Heart left ventricle (tissue), 16 donors: ENCODE measurements around the gene SCAMP3. TPM values are rescaled to one million over a fixed set of nuclear protein-coding genes. Genes with fewer than 3 reads are reported as not detected.

Experiments used
- ATAC-seq, 4 donors: fragments of 200-7000 bp; cut with Tn5 transposase; one replicate each; pipeline ENCODE4 v1.9.1; 2020 to 2022; ENCODE audit warnings: moderate library complexity in 4 of 4, mild to moderate bottlenecking in 3 of 4, moderate number of reproducible peaks in 1 of 4
- DNase-seq, 5 donors: peaks; one replicate each; pipeline ENCODE4 v3.0.0-alpha.2; 2020
- H3K27ac ChIP-seq, 12 donors: fragments of 200-600 bp; sonication (generic) in 4 of 12; one replicate each; pipeline versions ENCODE4 v1.5.0 to v1.8.0; 2016 to 2022; ENCODE audit warnings: mild to moderate bottlenecking in 2 of 12
- H3K27me3 ChIP-seq, 9 donors: fragments of 200-600 bp; sonication (generic) in 2 of 9; one replicate each; pipeline versions ENCODE4 v1.5.1 to v1.8.0; 2016 to 2022; ENCODE audit warnings: mild to moderate bottlenecking in 3 of 9
- H3K36me3 ChIP-seq, 9 donors: fragments of 200-600 bp; sonication (generic) in 2 of 9; one replicate each; pipeline versions ENCODE4 v1.5.0 to v1.8.0; 2018 to 2022; ENCODE audit warnings: mild to moderate bottlenecking in 2 of 9
- H3K4me1 ChIP-seq, 12 donors: fragments of 200-600 bp; sonication (generic) in 4 of 12; one replicate each; pipeline versions ENCODE4 v1.5.0 to v1.8.0; 2016 to 2022; ENCODE audit warnings: mild to moderate bottlenecking in 3 of 12
- H3K4me3 ChIP-seq, 12 donors: fragments of 200-600 bp; sonication (generic) in 4 of 12; one replicate each; pipeline versions ENCODE4 v1.5.0 to v1.8.0; 2017 to 2022; ENCODE audit warnings: mild to moderate bottlenecking in 9 of 12, moderate library complexity in 4 of 12
- H3K9me3 ChIP-seq, 12 donors: fragments of 200-600 bp; sonication (generic) in 4 of 12; one replicate each; pipeline versions ENCODE4 v1.5.0 to v1.8.0; 2016 to 2022; ENCODE audit warnings: mild to moderate bottlenecking in 1 of 12
- CTCF ChIP-seq, 12 donors: fragments of 200-600 bp; sonication (generic) in 4 of 12; IDR thresholded peaks; one replicate each; pipeline versions ENCODE4 v1.5.0 to v1.8.0; 2018 to 2022; ENCODE audit warnings: antibody characterized with exemption in 12 of 12, mild to moderate bottlenecking in 5 of 12
- POLR2A ChIP-seq, 2 donors: fragments of 450-650 bp; IDR thresholded peaks; one replicate each; pipeline ENCODE4 v1.6.1; 2017; ENCODE audit warnings: antibody characterized with exemption in 2 of 2, mild to moderate bottlenecking in 2 of 2, moderate library complexity in 2 of 2
- WGBS, 4 donors: extraction: QIAGEN DNeasy Blood & Tissue Kit in 2 of 4; methylation state at CpG; one replicate each; pipeline versions ENCODE4 v1.1.5 to v1.1.7; 2013 to 2018; 5-methylcytosine and 5-hydroxymethylcytosine counted together
- intact Hi-C, 10 donors: fragments of 100-400 bp; cut with DNase I; formaldehyde crosslinking; loops; one replicate each; pipeline versions ENCODE4 v1.11.1 to v1.14.2; 2022
- long read RNA-seq, 3 donors: library from polyadenylated mRNA; unstranded; transcript quantifications; one replicate each; pipeline ENCODE4 v2.0.0, GENCODE V29; 2020 to 2021
- polyA plus RNA-seq, 2 donors: library from polyadenylated mRNA; stranded (reverse); fragments of 200-250 nt; gene quantifications; one replicate each; pipeline ENCODE4 v1.2.3, GENCODE V29; 2013
- total RNA-seq, 9 donors: library from RNA; depleted of rRNA in 2 of 9; stranded (reverse); fragments of >200 nt in 2 of 9; fragmentation: NEBNext Ultra II Directional in 3 of 9; extraction: Animal tissue kit (Norgen Biotek cat#: 25700) in 3 of 9; gene quantifications; one replicate each; pipeline versions ENCODE4 v1.1.0 to v1.2.4, GENCODE V29; 2016 to 2023
- donor health status: ischemic (EF 13 %, LVEDD 7.1; RV severe dilation, severe dysfunction).
- donor health status: healthy with polysubstance abuse.
- donor health status: DM: no; HTN: yes; CAD: no.
- donor health status: DM: no; HTN: no; CAD: no.
- donor health status: ischemic (EF 25% LVEDD 6.9; RV normal size, moderate dysfunction).
- donor health status: ischemic (EF 25% LVEDD 5.7; RV mildly dilated, moderate dysfunction).
- donor health status: healthy.
- donor health status: DM: yes; HTN: yes; CAD: no.
- donor health status: ischemic (EF 35%, LVEDD 5.7; RV mildly dilated, moderate dysfunction).
- donor health status: nonischemic (EF 11% LVEDD 7.7; RV severe dilation, severe dysfunction).
- donor health status: DM: yes; HTN: yes; CAD: no.
- donor health status: PGD.
- donor health status: ischemic (EF 29% LVEDD 5.4; RV normal size, mild dysfunction).
- donor health status: nonischemic (EF 23%, LVEDD 6.1; RV moderate dilation, normal function).

The SCAMP3 gene
- total RNA-seq (10 to 100 TPM; 51.2 to 92.8 (median 65.8) TPM), polyA plus RNA-seq (100 to 1,000 TPM in 1 of 2 donors, 10 to 100 TPM in 1; 53.3 to 123 TPM)
- long read RNA-seq, donor 1, transcript SCAMP3-201 (9 exons, 1,446 nt), result major isoform, 50 of 84 reads
- long read RNA-seq, donor 1, transcript SCAMP3-202 (8 exons, 1,537 nt), result minor isoform, 9 of 84 reads
- long read RNA-seq, donor 1, partial matches to known transcripts, result 11 of 84 reads
- long read RNA-seq, donor 1, other reads (novel, unspliced or antisense), result 14 of 84 reads
- long read RNA-seq, donor 2, transcript SCAMP3-202 (8 exons, 1,537 nt), result minor isoform, 53 of 337 reads
- long read RNA-seq, donor 2, transcript SCAMP3-201 (9 exons, 1,446 nt), result major isoform, 210 of 337 reads
- long read RNA-seq, donor 2, partial matches to known transcripts, result 33 of 337 reads
- long read RNA-seq, donor 2, other reads (novel, unspliced or antisense), result 40 of 337 reads
- long read RNA-seq, donor 3, transcript SCAMP3-202 (8 exons, 1,537 nt), result minor isoform, 16 of 111 reads
- long read RNA-seq, donor 3, transcript SCAMP3-201 (9 exons, 1,446 nt), result major isoform, 71 of 111 reads
- long read RNA-seq, donor 3, partial matches to known transcripts, result 16 of 111 reads
- long read RNA-seq, donor 3, other reads (novel, unspliced or antisense), result 8 of 111 reads

DNA sequence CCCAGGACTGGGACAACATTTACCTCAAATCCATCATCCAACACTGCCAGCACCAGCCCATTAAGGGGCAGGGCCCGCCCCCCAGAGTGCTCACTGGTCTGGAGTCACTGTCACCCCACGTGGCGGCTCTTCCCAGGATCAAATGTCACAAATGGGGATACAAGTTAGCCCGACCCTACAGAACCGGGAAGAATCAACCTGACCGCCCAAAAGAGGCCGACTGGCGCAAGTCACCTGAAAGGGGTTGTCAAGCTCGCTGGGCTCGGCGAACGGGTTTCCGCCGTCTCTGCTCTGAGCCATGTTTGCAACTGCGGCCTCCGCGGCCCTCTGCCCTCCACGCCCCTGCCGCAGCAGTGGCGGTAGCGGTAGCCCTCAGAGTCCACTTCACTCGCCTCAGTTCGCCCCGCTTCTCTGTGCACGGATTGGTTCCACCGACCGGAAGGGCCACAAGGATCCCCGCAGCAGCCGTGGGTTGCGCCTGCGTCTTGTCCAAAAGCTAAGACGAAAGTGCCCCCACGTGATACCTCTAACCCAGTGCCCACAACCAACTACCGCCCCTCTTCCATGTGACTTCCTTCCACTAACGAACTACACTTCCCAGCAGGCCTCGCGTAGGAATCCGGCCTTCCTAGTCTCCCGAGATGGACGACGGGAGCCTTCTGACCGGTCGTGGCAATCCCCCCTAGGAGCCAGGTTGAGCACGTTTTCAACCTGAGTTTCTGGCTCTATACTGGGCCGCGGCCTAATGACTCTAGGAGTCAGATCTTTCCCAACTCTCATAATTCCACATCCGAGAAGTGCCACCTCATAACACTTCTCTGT is at the start of gene SCAMP3:
SCAMP3 (minus strand) TSS at position 509 of the 822 bp plus-strand sequence; CDS start at position 300, 209 bp downstream.
- 0 to 2% (median 1%) methylated on average over 25 to 47 of the region's 47 CpGs for WGBS, 4 donors
- TF ChIP-seq CTCF (IDR thresholded peaks at IDR 0.05) (no peak), POLR2A (IDR thresholded peaks at IDR 0.05) (peak; percentile 31 to 77)
- no peaks in the 10 kb centered on the region for H3K9me3 ChIP-seq
- ATAC-seq (peak; percentile 97 to 99 (median 98)), DNase-seq (peak; percentile 95 to 98 (median 97))
- peaks cover 0 to 76% (median 69%) of the 10 kb centered on the region in 9 donors for H3K36me3 ChIP-seq
- H3K4me1 ChIP-seq, result peaks cover 6 to 31% (median 20%) of the 10 kb centered on the region in 12 donors
- intact Hi-C loops, result loop anchor here in 2 of 10 donors (1.0 to 5.0 kb wide), 2 partner anchors 45 to 46 kb away; partner anchors contain the start of gene FDPS (in 2 of the 2)
- H3K4me3 ChIP-seq, result peak within 1 kb of the TSS; percentile 61 to 98 (median 80)
- H3K27ac ChIP-seq, result peak within 1 kb of the TSS in 11 of 12 donors; percentile 68 to 91 (median 84)
- no peaks in the 10 kb centered on the region for H3K27me3 ChIP-seq

DNA sequence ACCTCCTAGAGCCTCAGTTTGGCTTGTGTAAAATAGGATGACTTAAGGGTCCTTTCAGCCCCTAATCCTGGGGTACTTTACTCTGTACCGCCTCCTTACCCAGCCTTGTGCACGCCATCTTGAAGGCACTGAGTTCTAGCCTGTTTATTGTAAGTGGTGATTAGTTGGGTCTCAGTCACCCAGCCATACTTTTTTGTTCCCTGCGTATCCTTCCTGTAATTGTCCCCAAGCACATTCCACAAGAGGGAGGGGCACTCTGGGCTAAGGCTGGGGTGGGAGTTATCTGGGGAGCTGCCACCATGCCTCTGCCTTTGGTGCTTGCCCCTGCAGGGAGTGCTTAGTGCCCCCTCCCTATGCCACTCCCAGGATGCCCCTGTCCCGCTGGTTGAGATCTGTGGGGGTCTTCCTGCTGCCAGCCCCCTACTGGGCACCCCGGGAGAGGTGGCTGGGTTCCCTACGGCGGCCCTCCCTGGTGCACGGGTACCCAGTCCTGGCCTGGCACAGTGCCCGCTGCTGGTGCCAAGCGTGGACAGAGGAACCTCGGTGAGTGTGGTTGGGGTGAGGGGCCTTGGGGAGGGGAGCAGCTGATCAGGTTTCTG is 47.4 kb upstream of the SCAMP3 start:
- peak overlapping the region; percentile 80 to 95 (median 90) for H3K27ac ChIP-seq
- peak in 3 of 4 donors; percentile 4 to 29 (median 7) for ATAC-seq
- peak overlapping the region; percentile 66 to 96 (median 80) for H3K4me3 ChIP-seq
- H3K36me3 ChIP-seq, result peaks cover 0 to 40% (median 25%) of the 10 kb centered on the region in 9 donors
- H3K4me1 ChIP-seq, result peaks cover 4 to 34% (median 18%) of the 10 kb centered on the region in 12 donors
- no peaks in the 10 kb centered on the region for H3K9me3 ChIP-seq
- WGBS, 4 donors, result 10 to 16% (median 11%) methylated on average over 7 to 11 of the region's 11 CpGs
- H3K27me3 ChIP-seq, result no peaks in the 10 kb centered on the region
- DNase-seq, result peak; percentile 40 to 68 (median 52)
- intact Hi-C loops, result loop anchor here in 4 of 10 donors (2.0 to 5.0 kb wide), 4 partner anchors 13 to 57 kb away; partner anchors contain the start of genes ENTREP3 (in 1 of the 4) and SCAMP3 (in 1 of the 4)
- TF ChIP-seq CTCF (IDR thresholded peaks at IDR 0.05), result no peak
- TF ChIP-seq POLR2A (IDR thresholded peaks at IDR 0.05), result peak in 1 of 2 donors; percentile 9

DNA sequence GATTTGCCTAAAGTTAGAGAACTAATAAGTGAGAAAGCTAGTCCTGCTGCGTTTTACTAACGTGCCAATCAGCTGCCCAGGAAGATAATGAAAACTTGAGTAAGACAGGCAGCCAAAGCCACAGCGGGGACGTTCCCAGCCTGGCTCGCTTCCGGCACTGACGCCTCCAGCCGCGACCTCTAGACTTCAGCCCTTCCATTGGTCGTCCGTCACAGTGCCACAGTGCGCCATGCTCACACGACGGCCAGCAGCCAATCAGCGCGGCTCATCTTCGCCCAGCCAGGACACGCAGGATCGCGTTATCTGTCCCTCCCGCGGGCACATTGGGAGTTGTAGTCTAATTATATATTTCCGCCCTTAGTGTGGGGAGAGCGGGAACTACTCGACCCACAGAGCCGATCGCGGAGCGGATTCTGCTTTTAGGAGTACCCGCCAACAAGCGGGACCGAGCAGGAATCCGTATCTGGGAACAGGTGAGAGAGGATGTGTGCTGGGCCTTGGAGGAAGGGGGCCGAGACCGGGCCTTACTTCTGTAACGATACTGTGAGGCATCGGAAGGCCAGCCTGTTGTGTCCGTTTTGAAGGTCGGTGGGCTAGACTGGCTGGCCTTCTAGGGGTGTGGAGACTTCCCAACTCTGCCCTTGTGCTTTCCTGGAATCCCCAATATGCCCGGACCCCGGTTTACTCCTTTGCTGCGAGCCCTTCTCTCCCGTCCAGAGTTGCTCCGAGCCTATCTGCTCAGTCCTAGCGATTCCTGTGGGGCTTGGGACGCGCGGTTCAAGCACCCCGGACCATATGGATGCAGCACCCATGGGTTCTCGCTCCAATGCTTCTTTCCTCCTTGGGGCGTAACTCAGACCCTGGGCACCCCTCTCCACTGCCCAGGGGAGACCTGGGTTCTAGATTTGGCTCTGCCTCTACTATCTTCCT is 46.6 kb upstream of the SCAMP3 start, which contains the start of gene FDPS:
FDPS (plus strand) TSS at position 374 of the 930 bp plus-strand sequence. CDS start 924 bp downstream, outside the sequence.
- ATAC-seq, result peak; percentile 99 to 100 (median 100)
- H3K27ac ChIP-seq, result peak within 1 kb of the TSS; percentile 80 to 95 (median 90)
- H3K27me3 ChIP-seq, result no peaks in the 10 kb centered on the region
- H3K9me3 ChIP-seq, result no peaks in the 10 kb centered on the region
- intact Hi-C loops, result loop anchor here in 6 of 10 donors (1.0 to 5.0 kb wide), 7 partner anchors 14 to 56 kb away; partner anchors contain the start of genes HCN3 (in 4 of the 6), SCAMP3 (in 2 of the 6), CLK2 (in 1 of the 6) and ENTREP3 (in 1 of the 6)
- H3K36me3 ChIP-seq, result peaks cover 0 to 32% (median 23%) of the 10 kb centered on the region in 9 donors
- peak; percentile 99 for DNase-seq
- 0% methylated on average over 50 to 51 of the region's 51 CpGs for WGBS, 4 donors
- peaks cover 4 to 34% (median 18%) of the 10 kb centered on the region in 12 donors for H3K4me1 ChIP-seq
- TF ChIP-seq CTCF (IDR thresholded peaks at IDR 0.05) (peak in 3 of 12 donors; percentile 15 to 19 (median 18)), POLR2A (IDR thresholded peaks at IDR 0.05) (peak in 1 of 2 donors; percentile 77)
- peak within 1 kb of the TSS; percentile 66 to 96 (median 80) for H3K4me3 ChIP-seq
